Regular cardiac myocyte (primary cell): ENCODE measurements around the gene OR6N1. TPM values are rescaled to one million over a fixed set of nuclear protein-coding genes. Genes with fewer than 3 reads are reported as not detected.

Experiments
- total RNA-seq: library from RNA; depleted of rRNA; stranded (reverse); fragments of >200 nt; gene quantifications from 2 replicates; pipeline ENCODE4 v1.2.3, GENCODE V29; 2014

OR6N1 gene, protein sequence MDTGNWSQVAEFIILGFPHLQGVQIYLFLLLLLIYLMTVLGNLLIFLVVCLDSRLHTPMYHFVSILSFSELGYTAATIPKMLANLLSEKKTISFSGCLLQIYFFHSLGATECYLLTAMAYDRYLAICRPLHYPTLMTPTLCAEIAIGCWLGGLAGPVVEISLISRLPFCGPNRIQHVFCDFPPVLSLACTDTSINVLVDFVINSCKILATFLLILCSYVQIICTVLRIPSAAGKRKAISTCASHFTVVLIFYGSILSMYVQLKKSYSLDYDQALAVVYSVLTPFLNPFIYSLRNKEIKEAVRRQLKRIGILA
- not detected in 2 replicates for total RNA-seq

DNA sequence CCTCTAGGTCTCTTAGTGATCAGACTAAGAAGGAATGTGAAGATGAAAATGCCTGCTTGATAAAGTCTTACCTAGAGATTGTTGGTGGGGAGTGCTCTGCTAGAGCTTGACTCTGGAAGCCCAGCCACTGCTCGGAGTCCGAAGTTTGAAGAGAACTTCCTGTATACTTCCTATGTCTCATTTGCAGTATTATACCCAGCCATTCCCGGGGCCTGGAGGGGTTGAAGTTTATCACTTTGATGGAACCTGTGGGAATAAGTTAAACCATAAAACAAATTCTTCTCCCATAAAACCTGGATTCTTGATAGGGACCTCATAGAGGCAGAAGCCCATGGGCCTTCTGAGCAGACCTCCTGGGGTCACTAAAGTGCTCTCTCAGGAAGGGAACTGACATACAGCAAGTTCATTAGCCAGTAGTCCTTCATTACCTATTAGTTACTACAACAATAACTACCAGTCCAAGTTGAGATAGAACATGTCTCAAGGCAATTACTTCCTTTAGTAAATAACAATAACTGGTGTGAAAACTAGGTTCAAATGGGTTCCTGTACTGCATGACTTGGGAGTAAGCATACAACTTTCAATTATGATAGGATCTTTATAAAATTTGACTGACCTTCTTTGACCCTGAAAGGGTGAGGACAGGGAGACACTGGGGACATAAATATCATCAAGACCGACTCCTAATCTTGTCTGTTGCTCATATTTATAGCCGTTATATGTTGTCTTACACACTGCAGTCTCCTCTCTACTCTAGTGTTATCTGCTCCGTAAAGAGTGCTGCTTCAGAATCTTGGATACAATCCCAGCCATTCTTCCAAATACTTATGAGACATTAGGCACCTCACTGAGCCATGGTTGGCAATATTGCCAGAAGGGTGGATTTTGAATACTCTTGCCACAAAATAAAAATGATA lies at the start of gene OR6N1:
OR6N1 (minus strand) TSS at position 246 of the 917 bp plus-strand sequence. CDS start 5,513 bp downstream, outside the sequence.

DNA sequence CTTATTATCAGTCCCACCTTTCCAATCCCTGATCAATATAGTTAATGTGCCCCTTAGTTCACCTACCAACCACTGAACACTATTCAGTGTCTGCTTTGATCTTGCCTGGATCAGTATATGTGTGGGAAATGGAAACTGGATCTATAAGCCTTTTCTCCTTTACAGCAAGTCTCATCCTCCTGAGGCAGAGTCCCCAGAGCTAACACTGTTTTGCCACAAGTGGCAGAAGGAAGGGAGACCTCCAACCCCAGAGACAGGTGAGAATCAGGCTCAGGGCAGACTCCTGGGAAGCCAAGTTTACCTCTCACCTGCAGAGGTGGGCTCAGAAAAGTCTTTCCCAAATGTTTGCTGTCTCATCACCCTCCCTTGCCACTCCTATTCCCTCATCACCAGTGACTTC lies 9.1 kb upstream of the OR6N1 start, which contains the start of gene OR6N2:
OR6N2 (minus strand) TSS at position 101 of the 400 bp plus-strand sequence. CDS start 3,569 bp downstream, outside the sequence.

DNA sequence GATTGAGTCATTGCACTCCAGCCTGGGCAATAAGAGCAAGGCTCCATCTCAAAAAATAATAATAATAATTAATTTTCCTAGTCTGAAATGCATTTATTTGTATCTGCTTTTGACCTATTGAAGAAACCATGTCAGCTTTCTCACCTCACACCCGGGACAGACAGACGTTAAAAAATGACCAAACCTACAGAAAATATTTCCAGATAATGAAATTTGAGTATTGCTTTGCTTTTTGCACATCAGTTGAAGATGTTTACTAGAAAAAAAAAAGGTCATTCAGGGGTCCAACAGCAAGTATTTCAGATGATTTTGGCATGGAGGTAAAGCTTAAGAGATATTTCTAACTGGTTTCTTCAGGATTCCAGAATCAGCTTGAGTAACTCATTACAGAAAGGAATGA lies 17.6 kb downstream of the OR6N1 start, which contains the start of gene OR6K6:
OR6K6 (plus strand) TSS at position 301 of the 400 bp plus-strand sequence. CDS start 168 bp downstream, outside the sequence.

DNA sequence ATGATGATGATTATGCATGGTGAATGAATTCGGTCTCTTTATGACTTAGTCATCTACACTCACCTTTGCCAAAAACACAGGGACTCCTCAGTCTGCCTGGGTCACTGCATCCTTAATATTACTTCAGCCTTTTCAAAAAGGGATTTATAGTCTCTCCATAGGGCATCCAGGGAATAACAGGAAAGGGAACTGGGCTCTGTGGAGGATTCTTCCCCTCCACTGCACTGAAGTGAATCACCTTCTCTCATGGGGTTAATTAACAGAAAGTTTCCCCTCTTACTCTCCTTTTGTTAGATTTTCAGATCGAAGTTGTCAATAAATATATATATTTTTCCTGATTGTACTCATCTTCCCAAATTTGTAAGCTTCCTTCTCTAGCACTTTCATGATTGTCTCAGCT lies 51.4 kb downstream of the OR6N1 start, which contains the start of gene OR6K3:
OR6K3 (minus strand) TSS at position 101 of the 400 bp plus-strand sequence. CDS start 2,605 bp downstream, outside the sequence.

Other genes starting within 250 kb of the OR6N1 start
- not detected in 2 replicates for gene OR6Y1, start 217.8 kb downstream of the OR6N1 start, total RNA-seq
- gene OR6P1, start 201.6 kb downstream of the OR6N1 start, total RNA-seq: not detected in 2 replicates
- gene OR10X1, start 192.3 kb downstream of the OR6N1 start, total RNA-seq: not detected in 2 replicates
- gene OR10Z1, start 166.9 kb downstream of the OR6N1 start, total RNA-seq: not detected in 2 replicates
- under 0.01 and 0.19 TPM in 2 replicates for gene SPTA1, start 85.5 kb downstream of the OR6N1 start, total RNA-seq
- not detected in 2 replicates for gene OR6K2, start 71.5 kb downstream of the OR6N1 start, total RNA-seq
- not detected in 2 replicates for gene OR6K3, start 51.5 kb downstream of the OR6N1 start, total RNA-seq
- not detected in 2 replicates for gene OR6K6, start 17.5 kb downstream of the OR6N1 start, total RNA-seq
- gene OR6N2, start 9.0 kb upstream of the OR6N1 start, total RNA-seq: not detected in 2 replicates
- not detected in 2 replicates for gene MNDA, start 59.2 kb upstream of the OR6N1 start, total RNA-seq
- gene PYHIN1, start 159.4 kb upstream of the OR6N1 start, total RNA-seq: not detected in 2 replicates
- gene IFI16, start 237.7 kb upstream of the OR6N1 start, total RNA-seq: 71.9 and 107 TPM in 2 replicates